B cell (primary cell): Measurements from ENCODE around the gene TMEM221. TPM values are rescaled to one million over a fixed set of nuclear protein-coding genes. Genes with fewer than 3 reads are reported as not detected.

Experiments used
- ATAC-seq: fragments of 200-7000 bp; cut with Tn5 transposase; one replicate; pipeline ENCODE4 v1.10.0; 2021; ENCODE audit warnings: low read depth, mild to moderate bottlenecking, moderate number of reproducible peaks, moderate library complexity
- CTCF ChIA-PET: fragments of 350-600 bp; sonication (Branson Sonifier 250); formaldehyde crosslinking; loops from one replicate; lab custom pipeline; 2021; ENCODE audit warnings: antibody characterized with exemption, inconsistent platforms; lab: Charles Lee
- POLR2A ChIA-PET: fragments of 350-600 bp; sonication (Branson Sonifier 250); formaldehyde crosslinking; loops from one replicate; lab custom pipeline; 2021; ENCODE audit warnings: antibody characterized with exemption; lab: Charles Lee
- DNase-seq: peaks from one replicate; pipeline ENCODE4 v3.0.0; 2013
- H2AFZ ChIP-seq: 2 replicates; pipeline ENCODE4 v1.6.1; 2012; ENCODE audit warnings: mild to moderate bottlenecking, low read depth, low read length; ENCODE audit not compliant: insufficient read depth, poor library complexity, severe bottlenecking
- H3K27ac ChIP-seq, 2 donors: 1 replicate in 1 of 2; 2 replicates in 1 of 2; pipeline ENCODE4 v1.5.1; 2012 to 2013; ENCODE audit warnings: low read length in 2 of 2, mild to moderate bottlenecking in 2 of 2, moderate library complexity in 1 of 2
- H3K27me3 ChIP-seq, 4 experiments: fragments of 200-600 bp in 1 of 4; sonication (generic) in 1 of 4; replicated peaks in 1 of 4; 1 replicate in 2 of 4; 2 replicates in 2 of 4; pipeline versions ENCODE4 v1.6.1 to v1.7.0; 2013 to 2016; ENCODE audit warnings: low read length in 3 of 4, mild to moderate bottlenecking in 2 of 4, mixed read lengths in 1 of 4, moderate library complexity in 1 of 4; ENCODE audit not compliant: insufficient read depth in 4 of 4, control insufficient read depth in 3 of 4; ENCODE audit errors: control extremely low read depth in 1 of 4
- H3K36me3 ChIP-seq, 2 experiments: replicated peaks in 1 of 2; 1 replicate in 1 of 2; 2 replicates in 1 of 2; pipeline versions ENCODE4 v1.6.1 to v1.7.1; 2013; ENCODE audit warnings: low read length in 1 of 2; ENCODE audit not compliant: insufficient read depth in 2 of 2, control insufficient read depth in 1 of 2; ENCODE audit errors: control extremely low read depth in 1 of 2, extremely low read depth in 1 of 2
- H3K4me1 ChIP-seq, 2 donors: fragments of 200-600 bp in 1 of 2; sonication (generic) in 1 of 2; 1 replicate in 1 of 2; 2 replicates in 1 of 2; pipeline versions ENCODE4 v1.5.1 to v1.6.1; 2013 to 2017; ENCODE audit warnings: low read length in 2 of 2; ENCODE audit not compliant: control insufficient read depth in 2 of 2, insufficient read depth in 2 of 2
- H3K4me2 ChIP-seq: replicated peaks from 2 replicates; pipeline ENCODE3; 2012; ENCODE audit warnings: mild to moderate bottlenecking, low read depth, low read length; ENCODE audit not compliant: poor library complexity, severe bottlenecking
- H3K4me3 ChIP-seq, 5 experiments: fragments of 200-600 bp in 1 of 5; sonication (generic) in 1 of 5; 1 replicate in 3 of 5; 2 replicates in 2 of 5; pipeline versions ENCODE4 v1.5.1 to v1.7.0; 2011 to 2016; ENCODE audit warnings: low read length in 4 of 5, mild to moderate bottlenecking in 4 of 5, low read depth in 2 of 5, control low read depth in 1 of 5, moderate library complexity in 1 of 5; ENCODE audit not compliant: insufficient read depth in 1 of 5; ENCODE audit errors: control extremely low read depth in 1 of 5, extremely low read depth in 1 of 5
- H3K79me2 ChIP-seq: fragments of 200-600 bp; sonication (generic); one replicate; pipeline ENCODE4 v1.6.0; 2016; ENCODE audit warnings: low read length; ENCODE audit not compliant: control insufficient read depth, insufficient read depth
- H3K9ac ChIP-seq: fragments of 200-600 bp; sonication (generic); 2 replicates; pipeline ENCODE4 v1.6.1; 2017; ENCODE audit warnings: mild to moderate bottlenecking, low read length, moderate library complexity
- H3K9me3 ChIP-seq, 3 donors: one replicate each; pipeline versions ENCODE4 v1.6.1 to v1.7.1; 2013; ENCODE audit warnings: low read length in 2 of 3; ENCODE audit not compliant: control insufficient read depth in 2 of 3, insufficient read depth in 1 of 3; ENCODE audit errors: control extremely low read depth in 1 of 3
- H4K20me1 ChIP-seq: 2 replicates; pipeline ENCODE4 v1.6.0; 2012; ENCODE audit warnings: mild to moderate bottlenecking, low read length; ENCODE audit not compliant: insufficient read depth, control insufficient read depth, poor library complexity, severe bottlenecking
- H3K27ac Mint-ChIP-seq: one replicate; pipeline ENCODE4 v1.8.0; 2021; ENCODE audit warnings: mixed read lengths
- H3K27me3 Mint-ChIP-seq: one replicate; pipeline ENCODE4 v1.8.0; 2021; ENCODE audit warnings: mixed read lengths
- H3K4me1 Mint-ChIP-seq: one replicate; pipeline ENCODE4 v1.8.0; 2021; ENCODE audit warnings: mixed read lengths
- H3K4me3 Mint-ChIP-seq: one replicate; pipeline ENCODE4 v1.8.0; 2021; ENCODE audit warnings: mixed read lengths
- H3K9me3 Mint-ChIP-seq: one replicate; pipeline ENCODE4 v1.8.0; 2022; ENCODE audit warnings: mixed read lengths; ENCODE audit not compliant: insufficient read depth
- CTCF ChIP-seq: fragments of 200-600 bp; IDR thresholded peaks from one replicate; pipeline ENCODE4 v1.8.0; 2022; ENCODE audit warnings: antibody characterized with exemption, mild to moderate bottlenecking
- EZH2 ChIP-seq: IDR thresholded peaks from 2 replicates; pipeline ENCODE4 v1.6.1; 2012; ENCODE audit warnings: borderline replicate concordance, low read depth, mild to moderate bottlenecking, moderate library complexity, low read length; ENCODE audit not compliant: insufficient read depth, poor library complexity, severe bottlenecking
- WGBS: methylation state at CpG from one replicate; pipeline ENCODE4 v1.1.5; 2013; ENCODE audit warnings: missing lambda C conversion rate; ENCODE audit not compliant: insufficient coverage; 5-methylcytosine and 5-hydroxymethylcytosine counted together
- intact Hi-C: fragments of 100-400 bp; cut with micrococcal nuclease; formaldehyde crosslinking; loops from one replicate; pipeline ENCODE4 v1.10.0; 2022
- polyA plus RNA-seq: library from polyadenylated mRNA; depleted of rRNA; stranded (reverse); fragments of >200 nt; gene quantifications from 2 replicates; pipeline ENCODE4 v1.2.3, GENCODE V29; 2012
- total RNA-seq, 2 donors: library from RNA; stranded (reverse); fragments of 120-200 nt in 1 of 2; gene quantifications; 1 replicate in 1 of 2; 2 replicates in 1 of 2; pipeline versions ENCODE4 v1.2.3 to v1.2.4, GENCODE V29; 2013 to 2022

TMEM221 gene
- total and polyA plus RNA-seq, 2 donors (not counting 1 experiment from before 2014, with no cell fraction given): not detected

GRCh38 chr19:17390665-17391370, 57.6 kb downstream of the TMEM221 start:
- Mint-ChIP-seq H3K27ac (peak overlapping the region; percentile 41), H3K9me3 (peaks cover 3% of the 10 kb centered on the region), H3K27me3 (no peaks in the 10 kb centered on the region), H3K4me3 (peak overlapping the region; percentile 91), H3K4me1 (peaks cover 21% of the 10 kb centered on the region)
- Histone ChIP-seq H3K4me1 (peaks cover 23 to 29% of the 10 kb centered on the region in 2 donors), H3K27ac (no peak overlapping the region), H3K4me2 (peak overlapping the region; percentile 99), H3K27me3 (peaks cover 0 to 22% (median 9%) of the 10 kb centered on the region in 4 experiments), H2AFZ (peak overlapping the region; percentile 84), H3K79me2 (no peaks in the 10 kb centered on the region), H4K20me1 (no peaks in the 10 kb centered on the region), H3K9me3 (peaks cover 0 to 14% (median 0%) of the 10 kb centered on the region in 3 donors), H3K36me3 (no peaks in the 10 kb centered on the region), H3K9ac (peak overlapping the region; percentile 68), H3K4me3 (peak overlapping the region in 4 of 5 experiments; percentile 41 to 69 (median 58))
- ChIA-PET CTCF (interaction anchor here (0.9 to 8.4 kb wide), 8 partner anchors 15 to 124 kb away, joined by 3 to 109 read pairs (median 4); partner anchors contain the start of genes BST2 and MRPL34), POLR2A (interaction anchor here (1.6 kb wide), 1 partner anchor 14 kb away, joined by 4 read pairs; the partner anchor contains the start of gene BST2)
- TF ChIP-seq EZH2 (no peak), CTCF (peak; percentile 68)
- ATAC-seq (peak; percentile 100), DNase-seq (peak; percentile 91)
- WGBS: 1% methylated on average over 50 of the region's 50 CpGs
- intact Hi-C loops: loop anchor here (1.0 kb wide), 4 partner anchors 14 to 78 kb away; partner anchors contain the start of gene BST2
